K562 (cell line): Measurements from ENCODE around the gene BMP2K. TPM values are rescaled to one million over a fixed set of nuclear protein-coding genes. Genes with fewer than 3 reads are reported as not detected.
A peak's percentile ranks its signal among the peaks of the same experiment; 100 is the strongest.

ENCODE experiments used
- BDP1 ChIP-seq: IDR thresholded peaks from 3 replicates; pipeline ENCODE4 v1.6.1; 2011; ENCODE audit not compliant: insufficient read length, insufficient read depth
- CBX8 ChIP-seq: fragments of 200-600 bp; sonication (generic); IDR thresholded peaks from 2 replicates; pipeline ENCODE4 v1.6.1; 2012; ENCODE audit warnings: borderline replicate concordance, mixed run types, low read depth, mild to moderate bottlenecking, moderate library complexity, mixed read lengths, low read length, control low read depth, inconsistent platforms; ENCODE audit not compliant: poor library complexity, severe bottlenecking; ENCODE audit errors: extremely low read depth
- CEBPB ChIP-seq: fragments of 450-650 bp; IDR thresholded peaks from 2 replicates; pipeline ENCODE4 v1.6.1; 2016; ENCODE audit warnings: missing genetic modification characterization, missing compliant biosample characterization
- EHMT2 ChIP-seq: fragments of 450-650 bp; IDR thresholded peaks from 2 replicates; pipeline ENCODE4 v1.6.1; 2018; ENCODE audit warnings: antibody characterized with exemption
- ELF1 ChIP-seq: fragments of 200-800 bp; sonication (Bioruptor generic); IDR thresholded peaks from 2 replicates; pipeline ENCODE4 v1.6.1; 2016; ENCODE audit warnings: missing genetic modification characterization, missing compliant biosample characterization
- EZH2 ChIP-seq: IDR thresholded peaks from 2 replicates; pipeline ENCODE4 v1.6.1; 2012; ENCODE audit warnings: low read depth, mild to moderate bottlenecking, inconsistent platforms, low read length, borderline replicate concordance
- GTF2F1 ChIP-seq: IDR thresholded peaks from 2 replicates; pipeline ENCODE4 v1.6.1; 2011; ENCODE audit warnings: low read depth, low read length, improper control_type of control experiment
- KLF13 ChIP-seq: fragments of 450-650 bp; IDR thresholded peaks from 2 replicates; pipeline ENCODE4 v1.6.1; 2016; ENCODE audit warnings: missing genetic modification characterization, low read depth, mild to moderate bottlenecking, missing compliant biosample characterization, moderate library complexity, borderline replicate concordance
- MCM3 ChIP-seq: fragments of 450-650 bp; IDR thresholded peaks from 2 replicates; pipeline ENCODE4 v1.6.1; 2016
- NR3C1 ChIP-seq: sonication (generic); formaldehyde crosslinking; IDR thresholded peaks from 2 replicates; pipeline ENCODE4 v1.8.1; 2022; ENCODE audit warnings: missing genetic modification reagents
- POLR2AphosphoS2 ChIP-seq: IDR thresholded peaks from 2 replicates; pipeline ENCODE4 v1.6.1; 2012; ENCODE audit warnings: low read length, improper control_type of control experiment
- RBM34 ChIP-seq: fragments of 200-400 bp; formaldehyde crosslinking; IDR thresholded peaks from 2 replicates; pipeline ENCODE4 v1.6.1; 2018; ENCODE audit warnings: low read length, borderline replicate concordance; ENCODE audit not compliant: insufficient read depth
- SAFB2 ChIP-seq: fragments of 200-400 bp; formaldehyde crosslinking; IDR thresholded peaks from 2 replicates; pipeline ENCODE4 v1.6.1; 2018; ENCODE audit warnings: borderline replicate concordance, low read length, low read depth, moderate library complexity; ENCODE audit not compliant: severe bottlenecking
- ZNF175 ChIP-seq: fragments of 200-800 bp; sonication (Bioruptor generic); IDR thresholded peaks from 2 replicates; pipeline ENCODE4 v1.6.1; 2016; ENCODE audit warnings: low read depth, mild to moderate bottlenecking, missing genetic modification characterization, missing compliant biosample characterization
- ZNF253 ChIP-seq: fragments of 250-450 bp; sonication (Bioruptor Pico); conservative IDR thresholded peaks from 2 replicates; pipeline ENCODE4 v1.6.1; 2021; ENCODE audit warnings: mild to moderate bottlenecking
- polyA plus RNA-seq, 8 experiments: library from polyadenylated mRNA; depleted of rRNA in 4 of 8; stranded (reverse) in 5 of 8; unstranded in 3 of 8; fragments of >200 nt; fragmentation: Nextera tagmentation in 2 of 8; fragmentation: Illumina TruSeq in 1 of 8; extraction: Ambion mirVana in 2 of 8; extraction: Trizol in 1 of 8; gene quantifications; 2 replicates each; pipeline versions ENCODE4 v1.2.1 to v1.2.3, GENCODE V29; 2011 to 2014; ENCODE audit warnings: inconsistent platforms in 1 of 8, missing spikeins in 1 of 8
- total RNA-seq, 7 experiments: library from RNA; depleted of rRNA in 6 of 7; stranded (reverse); fragments of >200 nt in 6 of 7; fragmentation: Illumina TruSeq in 2 of 7; extraction: Trizol in 2 of 7; gene quantifications; 2 replicates each; pipeline versions ENCODE4 v1.2.1 to v1.2.3, GENCODE V29; 2011 to 2021; ENCODE audit warnings: low replicate concordance in 1 of 7
- TF ChIP-seq, protein P1 (sequence below): sonication (generic); formaldehyde crosslinking; IDR thresholded peaks from 2 replicates; pipeline ENCODE4 v1.8.0; 2022; ENCODE audit warnings: mild to moderate bottlenecking, missing genetic modification reagents, borderline replicate concordance
- TF ChIP-seq, protein P2 (sequence below): sonication (generic); formaldehyde crosslinking; IDR thresholded peaks from 2 replicates; pipeline ENCODE4 v1.8.1; 2023; ENCODE audit warnings: mild to moderate bottlenecking, missing genetic modification reagents
- TF ChIP-seq, protein P3 (sequence below): fragments of 450-650 bp; IDR thresholded peaks from 2 replicates; pipeline ENCODE4 v1.6.1; 2016; ENCODE audit warnings: antibody characterized with exemption
- TF ChIP-seq, protein P4 (sequence below): fragments of 250-450 bp; sonication (Bioruptor Pico); IDR thresholded peaks from 2 replicates; pipeline ENCODE4 v1.6.1; 2021; ENCODE audit warnings: mild to moderate bottlenecking
- TF ChIP-seq, protein P5 (sequence below): fragments of 250-450 bp; sonication (Bioruptor Pico); IDR thresholded peaks from 2 replicates; pipeline ENCODE4 v1.4.0; 2020; ENCODE audit warnings: mild to moderate bottlenecking, moderate library complexity, borderline replicate concordance

The BMP2K gene
- total and polyA plus RNA-seq, 9 of the 15 experiments (the other 6 are each of a cell fraction or from before 2014, with no cell fraction given), result 17.0 to 217 (median 104) TPM

DNA sequence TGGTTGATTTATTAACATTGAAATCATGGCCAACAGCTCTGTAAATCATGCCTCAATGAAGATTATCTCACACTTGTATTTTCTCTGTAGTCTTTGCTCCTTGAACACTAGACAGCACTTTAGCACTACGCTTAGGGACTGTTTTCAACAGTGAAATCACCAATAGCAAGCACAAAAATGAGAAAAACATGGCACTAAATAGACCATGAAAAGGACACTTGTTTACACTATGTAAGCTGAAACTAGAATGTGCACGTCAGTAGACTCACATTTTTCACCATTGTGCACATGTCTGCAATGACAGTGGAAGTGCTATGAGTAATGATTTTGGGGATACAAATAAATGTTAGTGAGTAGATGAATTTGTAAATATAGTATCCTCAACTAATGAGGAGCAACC, 3.1 kb downstream of the BMP2K start (continued):
- no peak for TF ChIP-seq ZNF253
- no peak for TF ChIP-seq SAFB2
- no peak for TF ChIP-seq ELF1 (tag)
- TF ChIP-seq, protein P1, sequence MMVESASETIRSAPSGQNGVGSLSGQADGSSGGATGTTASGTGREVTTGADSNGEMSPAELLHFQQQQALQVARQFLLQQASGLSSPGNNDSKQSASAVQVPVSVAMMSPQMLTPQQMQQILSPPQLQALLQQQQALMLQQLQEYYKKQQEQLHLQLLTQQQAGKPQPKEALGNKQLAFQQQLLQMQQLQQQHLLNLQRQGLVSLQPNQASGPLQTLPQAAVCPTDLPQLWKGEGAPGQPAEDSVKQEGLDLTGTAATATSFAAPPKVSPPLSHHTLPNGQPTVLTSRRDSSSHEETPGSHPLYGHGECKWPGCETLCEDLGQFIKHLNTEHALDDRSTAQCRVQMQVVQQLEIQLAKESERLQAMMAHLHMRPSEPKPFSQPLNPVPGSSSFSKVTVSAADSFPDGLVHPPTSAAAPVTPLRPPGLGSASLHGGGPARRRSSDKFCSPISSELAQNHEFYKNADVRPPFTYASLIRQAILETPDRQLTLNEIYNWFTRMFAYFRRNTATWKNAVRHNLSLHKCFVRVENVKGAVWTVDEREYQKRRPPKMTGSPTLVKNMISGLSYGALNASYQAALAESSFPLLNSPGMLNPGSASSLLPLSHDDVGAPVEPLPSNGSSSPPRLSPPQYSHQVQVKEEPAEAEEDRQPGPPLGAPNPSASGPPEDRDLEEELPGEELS (CRISPR knock-in tag), result peak; percentile 54; the same call in 1 of the 2 replicates
- no peak for TF ChIP-seq RBM34
- TF ChIP-seq POLR2AphosphoS2, result no peak
- TF ChIP-seq, protein P2, sequence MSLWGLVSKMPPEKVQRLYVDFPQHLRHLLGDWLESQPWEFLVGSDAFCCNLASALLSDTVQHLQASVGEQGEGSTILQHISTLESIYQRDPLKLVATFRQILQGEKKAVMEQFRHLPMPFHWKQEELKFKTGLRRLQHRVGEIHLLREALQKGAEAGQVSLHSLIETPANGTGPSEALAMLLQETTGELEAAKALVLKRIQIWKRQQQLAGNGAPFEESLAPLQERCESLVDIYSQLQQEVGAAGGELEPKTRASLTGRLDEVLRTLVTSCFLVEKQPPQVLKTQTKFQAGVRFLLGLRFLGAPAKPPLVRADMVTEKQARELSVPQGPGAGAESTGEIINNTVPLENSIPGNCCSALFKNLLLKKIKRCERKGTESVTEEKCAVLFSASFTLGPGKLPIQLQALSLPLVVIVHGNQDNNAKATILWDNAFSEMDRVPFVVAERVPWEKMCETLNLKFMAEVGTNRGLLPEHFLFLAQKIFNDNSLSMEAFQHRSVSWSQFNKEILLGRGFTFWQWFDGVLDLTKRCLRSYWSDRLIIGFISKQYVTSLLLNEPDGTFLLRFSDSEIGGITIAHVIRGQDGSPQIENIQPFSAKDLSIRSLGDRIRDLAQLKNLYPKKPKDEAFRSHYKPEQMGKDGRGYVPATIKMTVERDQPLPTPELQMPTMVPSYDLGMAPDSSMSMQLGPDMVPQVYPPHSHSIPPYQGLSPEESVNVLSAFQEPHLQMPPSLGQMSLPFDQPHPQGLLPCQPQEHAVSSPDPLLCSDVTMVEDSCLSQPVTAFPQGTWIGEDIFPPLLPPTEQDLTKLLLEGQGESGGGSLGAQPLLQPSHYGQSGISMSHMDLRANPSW (CRISPR knock-in tag), result no peak
- no peak for TF ChIP-seq CEBPB (tag)
- TF ChIP-seq CBX8, result no peak
- TF ChIP-seq, protein P3, sequence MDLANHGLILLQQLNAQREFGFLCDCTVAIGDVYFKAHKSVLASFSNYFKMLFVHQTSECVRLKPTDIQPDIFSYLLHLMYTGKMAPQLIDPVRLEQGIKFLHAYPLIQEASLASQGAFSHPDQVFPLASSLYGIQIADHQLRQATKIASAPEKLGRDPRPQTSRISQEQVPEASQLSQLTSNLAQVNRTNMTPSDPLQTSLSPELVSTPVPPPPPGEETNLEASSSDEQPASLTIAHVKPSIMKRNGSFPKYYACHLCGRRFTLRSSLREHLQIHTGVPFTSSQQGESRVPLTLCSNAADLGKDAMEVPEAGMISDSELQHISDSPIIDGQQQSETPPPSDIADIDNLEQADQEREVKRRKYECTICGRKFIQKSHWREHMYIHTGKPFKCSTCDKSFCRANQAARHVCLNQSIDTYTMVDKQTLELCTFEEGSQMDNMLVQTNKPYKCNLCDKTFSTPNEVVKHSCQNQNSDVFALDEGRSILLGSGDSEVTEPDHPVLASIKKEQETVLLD, result no peak
- TF ChIP-seq, protein P4, sequence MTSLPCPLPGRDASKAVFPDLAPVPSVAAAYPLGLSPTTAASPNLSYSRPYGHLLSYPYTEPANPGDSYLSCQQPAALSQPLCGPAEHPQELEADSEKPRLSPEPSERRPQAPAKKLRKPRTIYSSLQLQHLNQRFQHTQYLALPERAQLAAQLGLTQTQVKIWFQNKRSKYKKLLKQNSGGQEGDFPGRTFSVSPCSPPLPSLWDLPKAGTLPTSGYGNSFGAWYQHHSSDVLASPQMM (CRISPR knock-in tag), result no peak
- no peak for TF ChIP-seq BDP1
- no peak for TF ChIP-seq MCM3
- no peak for TF ChIP-seq KLF13 (tag)
- no peak for TF ChIP-seq EHMT2
- TF ChIP-seq, protein P5, sequence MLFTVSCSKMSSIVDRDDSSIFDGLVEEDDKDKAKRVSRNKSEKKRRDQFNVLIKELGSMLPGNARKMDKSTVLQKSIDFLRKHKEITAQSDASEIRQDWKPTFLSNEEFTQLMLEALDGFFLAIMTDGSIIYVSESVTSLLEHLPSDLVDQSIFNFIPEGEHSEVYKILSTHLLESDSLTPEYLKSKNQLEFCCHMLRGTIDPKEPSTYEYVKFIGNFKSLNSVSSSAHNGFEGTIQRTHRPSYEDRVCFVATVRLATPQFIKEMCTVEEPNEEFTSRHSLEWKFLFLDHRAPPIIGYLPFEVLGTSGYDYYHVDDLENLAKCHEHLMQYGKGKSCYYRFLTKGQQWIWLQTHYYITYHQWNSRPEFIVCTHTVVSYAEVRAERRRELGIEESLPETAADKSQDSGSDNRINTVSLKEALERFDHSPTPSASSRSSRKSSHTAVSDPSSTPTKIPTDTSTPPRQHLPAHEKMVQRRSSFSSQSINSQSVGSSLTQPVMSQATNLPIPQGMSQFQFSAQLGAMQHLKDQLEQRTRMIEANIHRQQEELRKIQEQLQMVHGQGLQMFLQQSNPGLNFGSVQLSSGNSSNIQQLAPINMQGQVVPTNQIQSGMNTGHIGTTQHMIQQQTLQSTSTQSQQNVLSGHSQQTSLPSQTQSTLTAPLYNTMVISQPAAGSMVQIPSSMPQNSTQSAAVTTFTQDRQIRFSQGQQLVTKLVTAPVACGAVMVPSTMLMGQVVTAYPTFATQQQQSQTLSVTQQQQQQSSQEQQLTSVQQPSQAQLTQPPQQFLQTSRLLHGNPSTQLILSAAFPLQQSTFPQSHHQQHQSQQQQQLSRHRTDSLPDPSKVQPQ (CRISPR knock-in tag), result no peak
- TF ChIP-seq ZNF175, result no peak
- TF ChIP-seq EZH2, result no peak
- TF ChIP-seq NR3C1 (CRISPR knock-in tag), result no peak
- TF ChIP-seq GTF2F1, result no peak
